Fibroblast of lung (primary cell): ENCODE data around the gene SEC61B.

Experiments
- CTCF ChIP-seq, 2 donors: IDR thresholded peaks in 1 of 2; conservative IDR thresholded peaks in 1 of 2; 1 replicate in 1 of 2; 2 replicates in 1 of 2; pipeline ENCODE4 v1.5.1; 2011 to 2012; ENCODE audit warnings: low read length in 2 of 2, control low read depth in 1 of 2, inconsistent platforms in 1 of 2, low read depth in 1 of 2, mild to moderate bottlenecking in 1 of 2
- EZH2 ChIP-seq: IDR thresholded peaks from 2 replicates; pipeline ENCODE4 v1.5.1; 2012; ENCODE audit warnings: low read length, control low read depth, mild to moderate bottlenecking; ENCODE audit errors: missing control alignments

GRCh38 chr9:99213197-99213596 lies 8.9 kb upstream of the SEC61B start:
- TF ChIP-seq CTCF (conservative IDR thresholded peaks at IDR 0.05 in 1 of 2, IDR thresholded peaks at IDR 0.05 in 1 of 2; ENCODE audit: low read depth in 1 of 2, low read length in 2 of 2): no peak
- no peak for TF ChIP-seq EZH2
